A549 (cell line): ENCODE data around the gene PDE8B.

Experiments used
- TF ChIP-seq, protein P1 (sequence below): fragments of 450-650 bp; IDR thresholded peaks from 2 replicates; pipeline ENCODE4 v1.6.1; 2014; ENCODE audit warnings: antibody characterized with exemption
- TF ChIP-seq, protein P2 (sequence below): fragments of >200 bp; sonication (Bioruptor Twin); formaldehyde crosslinking; IDR thresholded peaks from 3 replicates; pipeline ENCODE4 v1.5.1; 2016

GRCh38 chr5:77267496-77267895 is 57.0 kb downstream of the PDE8B start:
- TF ChIP-seq, protein P1, sequence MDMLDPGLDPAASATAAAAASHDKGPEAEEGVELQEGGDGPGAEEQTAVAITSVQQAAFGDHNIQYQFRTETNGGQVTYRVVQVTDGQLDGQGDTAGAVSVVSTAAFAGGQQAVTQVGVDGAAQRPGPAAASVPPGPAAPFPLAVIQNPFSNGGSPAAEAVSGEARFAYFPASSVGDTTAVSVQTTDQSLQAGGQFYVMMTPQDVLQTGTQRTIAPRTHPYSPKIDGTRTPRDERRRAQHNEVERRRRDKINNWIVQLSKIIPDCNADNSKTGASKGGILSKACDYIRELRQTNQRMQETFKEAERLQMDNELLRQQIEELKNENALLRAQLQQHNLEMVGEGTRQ = no peak
- TF ChIP-seq, protein P2, sequence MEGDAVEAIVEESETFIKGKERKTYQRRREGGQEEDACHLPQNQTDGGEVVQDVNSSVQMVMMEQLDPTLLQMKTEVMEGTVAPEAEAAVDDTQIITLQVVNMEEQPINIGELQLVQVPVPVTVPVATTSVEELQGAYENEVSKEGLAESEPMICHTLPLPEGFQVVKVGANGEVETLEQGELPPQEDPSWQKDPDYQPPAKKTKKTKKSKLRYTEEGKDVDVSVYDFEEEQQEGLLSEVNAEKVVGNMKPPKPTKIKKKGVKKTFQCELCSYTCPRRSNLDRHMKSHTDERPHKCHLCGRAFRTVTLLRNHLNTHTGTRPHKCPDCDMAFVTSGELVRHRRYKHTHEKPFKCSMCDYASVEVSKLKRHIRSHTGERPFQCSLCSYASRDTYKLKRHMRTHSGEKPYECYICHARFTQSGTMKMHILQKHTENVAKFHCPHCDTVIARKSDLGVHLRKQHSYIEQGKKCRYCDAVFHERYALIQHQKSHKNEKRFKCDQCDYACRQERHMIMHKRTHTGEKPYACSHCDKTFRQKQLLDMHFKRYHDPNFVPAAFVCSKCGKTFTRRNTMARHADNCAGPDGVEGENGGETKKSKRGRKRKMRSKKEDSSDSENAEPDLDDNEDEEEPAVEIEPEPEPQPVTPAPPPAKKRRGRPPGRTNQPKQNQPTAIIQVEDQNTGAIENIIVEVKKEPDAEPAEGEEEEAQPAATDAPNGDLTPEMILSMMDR = no peak
